Thyroid gland (tissue), 4 donors: Measurements from ENCODE around the gene SIN3B.

Experiments
- CTCF ChIP-seq, 6 experiments: fragments of 200-600 bp in 3 of 6; fragments of 450-650 bp in 3 of 6; sonication (generic) in 3 of 6; IDR thresholded peaks; one replicate each; pipeline ENCODE4 v1.5.1; 2016 to 2019; ENCODE audit warnings: antibody characterized with exemption in 6 of 6, mild to moderate bottlenecking in 2 of 6, inconsistent platforms in 1 of 6, moderate library complexity in 1 of 6
- POLR2A ChIP-seq, 2 donors: fragments of 450-650 bp; IDR thresholded peaks; one replicate each; pipeline ENCODE4 v1.6.1; 2017; ENCODE audit warnings: antibody characterized with exemption in 2 of 2, mild to moderate bottlenecking in 2 of 2, moderate library complexity in 1 of 2

GRCh38 chr19:16862826-16863415, 33.7 kb downstream of the SIN3B start:
- TF ChIP-seq CTCF (IDR thresholded peaks at IDR 0.05) (no peak), POLR2A (IDR thresholded peaks at IDR 0.05) (no peak)
